Non-pigmented ciliary epithelial cell (primary cell): ENCODE results near the gene NSG2.
A peak's percentile ranks its signal among the peaks of the same experiment; 100 is the strongest.

Experiments
- DNase-seq: peaks from one replicate; pipeline ENCODE4 v3.0.0-alpha.2; 2010; ENCODE audit warnings: low read depth

Gene NSG2

GRCh38 chr5:174045470-174046025 is at the start of gene NSG2:
NSG2 (plus strand) TSS chr5:174045706; CDS start chr5:174046756, 1,050 bp downstream.
- peak; percentile 74 for DNase-seq

GRCh38 chr5:173997331-173997730 is 48.2 kb upstream of the NSG2 start:
- DNase-seq: no peak

- no peak for DNase-seq
These were observed 47.0 kb upstream of the NSG2 start for GRCh38 chr5:173998531-173998930.

DNA sequence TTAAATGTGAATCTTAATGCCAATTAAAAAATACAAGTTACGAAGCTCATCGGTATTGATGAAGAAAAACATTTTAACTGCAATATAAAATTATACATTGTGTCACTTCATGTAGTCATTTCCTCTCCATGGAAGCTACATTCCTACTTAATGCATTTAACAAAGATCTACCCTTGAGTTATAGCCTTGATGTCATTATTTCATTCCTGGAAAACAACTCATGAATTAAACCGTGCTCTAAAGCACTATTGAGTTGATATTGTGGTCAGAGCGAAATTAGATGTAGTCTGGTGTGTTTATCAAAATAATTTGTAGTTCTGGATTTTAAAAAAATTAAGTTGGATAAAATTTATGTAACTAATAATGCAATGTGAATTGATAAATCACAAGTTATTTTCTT is 45.4 kb upstream of the NSG2 start:
- no peak for DNase-seq

DNA sequence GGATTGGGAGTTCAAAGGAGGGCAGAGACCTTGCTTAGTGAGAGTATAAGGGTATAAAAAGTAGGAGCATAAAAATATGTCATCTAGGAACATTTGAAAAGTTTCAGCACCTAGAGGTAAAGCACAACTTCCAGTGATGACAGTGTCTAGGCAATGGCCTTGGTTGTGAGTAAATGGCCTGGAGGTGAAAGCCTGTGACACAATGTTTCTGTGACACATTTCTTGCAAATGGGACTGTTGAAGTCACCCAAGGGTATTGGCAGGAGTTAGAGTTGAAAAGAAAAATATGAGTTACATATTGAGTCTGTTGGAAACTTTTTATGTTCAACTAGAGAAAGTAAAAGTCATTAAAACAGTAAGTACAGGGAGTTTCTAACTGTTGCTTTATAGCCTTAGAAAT is 41.7 kb upstream of the NSG2 start:
- DNase-seq: no peak

DNA sequence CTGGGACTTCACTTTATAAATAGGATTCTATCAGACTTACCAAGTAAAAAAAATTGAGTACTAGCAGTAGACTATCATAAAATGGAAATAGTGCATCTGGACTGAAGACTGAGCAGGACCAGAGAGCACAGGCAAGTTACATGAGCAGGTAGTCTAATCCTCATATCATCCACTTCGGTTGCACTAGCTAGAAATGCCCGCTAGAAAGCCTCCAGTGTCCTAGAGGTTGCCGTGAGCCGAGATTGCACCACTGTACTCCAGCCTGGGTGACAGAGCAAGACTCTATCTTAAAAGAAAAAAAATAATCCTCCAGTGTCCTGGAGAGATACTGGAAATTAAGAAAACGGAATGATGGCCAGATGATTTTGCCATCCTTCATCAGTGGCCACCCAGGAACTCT is 36.6 kb upstream of the NSG2 start:
- no peak for DNase-seq

- DNase-seq: no peak
These were observed 35.1 kb upstream of the NSG2 start for GRCh38 chr5:174010365-174010764.

- no peak for DNase-seq
These were observed 34.1 kb upstream of the NSG2 start for GRCh38 chr5:174011441-174011840.

DNA sequence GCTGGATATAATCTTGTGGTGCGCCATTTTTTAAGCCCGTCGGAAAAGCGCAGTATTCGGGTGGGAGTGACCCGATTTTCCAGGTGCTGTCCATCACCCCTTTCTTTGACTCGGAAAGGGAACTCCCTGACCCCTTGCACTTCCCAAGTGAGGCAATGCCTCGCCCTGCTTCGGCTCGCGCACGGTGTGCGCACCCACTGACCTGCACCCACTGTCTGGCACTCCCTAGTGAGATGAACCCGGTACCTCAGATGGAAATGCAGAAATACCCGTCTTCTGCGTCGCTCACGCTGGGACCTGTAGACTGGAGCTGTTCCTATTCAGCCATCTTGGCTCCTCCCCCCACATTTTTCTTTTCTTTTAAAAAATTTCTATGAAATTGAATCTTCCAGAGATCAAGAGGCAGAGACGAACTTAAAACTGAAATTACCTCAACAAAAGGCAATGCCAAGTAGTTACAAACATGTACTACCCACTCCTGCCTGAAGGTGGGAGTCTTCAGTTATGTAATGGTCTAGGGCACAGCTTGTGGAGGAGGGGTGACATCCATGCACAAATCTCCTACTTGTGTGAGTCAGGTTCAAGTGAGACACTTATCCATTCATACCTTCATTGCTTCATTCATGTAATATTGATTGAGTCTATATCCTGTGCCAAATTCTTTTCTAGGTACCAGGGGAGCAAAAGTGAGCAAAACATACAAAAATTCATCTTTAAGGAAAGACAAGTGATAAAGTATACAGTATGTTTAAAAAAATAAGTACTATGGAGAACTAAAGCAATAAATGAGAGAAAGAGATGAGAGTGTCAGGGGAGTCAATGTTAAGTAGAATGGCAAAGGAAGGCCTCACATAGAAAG is 25.2 kb upstream of the NSG2 start:
- peak; percentile 10 for DNase-seq

DNA sequence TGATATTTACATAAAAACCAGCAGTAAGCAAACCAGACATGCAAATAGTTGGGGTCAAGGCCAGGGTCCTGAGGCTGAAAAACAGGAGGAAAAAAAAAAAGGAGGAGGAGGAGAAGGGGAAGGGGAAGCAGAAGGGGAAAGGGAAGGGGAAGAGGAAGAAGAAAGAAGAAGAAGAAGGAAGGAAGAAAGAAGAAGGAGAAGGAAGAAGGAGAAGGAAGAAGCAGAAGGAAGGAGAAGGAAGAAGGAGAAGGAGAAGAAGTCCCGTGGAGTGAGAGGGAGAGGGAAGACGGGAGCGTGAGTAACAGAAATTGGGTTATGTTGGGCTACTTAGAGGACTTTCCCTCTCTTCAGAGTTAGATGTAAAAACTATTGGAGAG is 24.6 kb upstream of the NSG2 start:
- DNase-seq: no peak

- DNase-seq: no peak
These were observed 23.0 kb upstream of the NSG2 start for GRCh38 chr5:174022384-174023095.

DNA sequence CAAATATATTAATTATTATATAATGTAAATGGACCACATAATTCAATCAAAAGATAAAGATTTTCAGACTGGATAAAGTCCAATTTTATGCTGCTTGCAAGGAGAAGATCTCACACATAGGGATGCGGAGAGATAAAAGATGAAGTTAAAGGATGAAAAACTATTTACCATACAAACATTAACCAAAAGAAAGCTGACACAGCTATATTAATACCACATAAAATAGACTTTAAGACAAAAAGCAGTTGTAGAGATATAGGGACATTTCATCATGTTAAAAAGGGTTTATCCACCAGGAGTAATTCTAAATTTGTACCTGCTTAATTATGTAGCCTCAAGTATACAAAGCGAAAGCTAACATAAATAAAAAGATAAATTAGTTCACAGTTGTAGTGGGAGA is 15.2 kb upstream of the NSG2 start:
- DNase-seq: no peak

DNA sequence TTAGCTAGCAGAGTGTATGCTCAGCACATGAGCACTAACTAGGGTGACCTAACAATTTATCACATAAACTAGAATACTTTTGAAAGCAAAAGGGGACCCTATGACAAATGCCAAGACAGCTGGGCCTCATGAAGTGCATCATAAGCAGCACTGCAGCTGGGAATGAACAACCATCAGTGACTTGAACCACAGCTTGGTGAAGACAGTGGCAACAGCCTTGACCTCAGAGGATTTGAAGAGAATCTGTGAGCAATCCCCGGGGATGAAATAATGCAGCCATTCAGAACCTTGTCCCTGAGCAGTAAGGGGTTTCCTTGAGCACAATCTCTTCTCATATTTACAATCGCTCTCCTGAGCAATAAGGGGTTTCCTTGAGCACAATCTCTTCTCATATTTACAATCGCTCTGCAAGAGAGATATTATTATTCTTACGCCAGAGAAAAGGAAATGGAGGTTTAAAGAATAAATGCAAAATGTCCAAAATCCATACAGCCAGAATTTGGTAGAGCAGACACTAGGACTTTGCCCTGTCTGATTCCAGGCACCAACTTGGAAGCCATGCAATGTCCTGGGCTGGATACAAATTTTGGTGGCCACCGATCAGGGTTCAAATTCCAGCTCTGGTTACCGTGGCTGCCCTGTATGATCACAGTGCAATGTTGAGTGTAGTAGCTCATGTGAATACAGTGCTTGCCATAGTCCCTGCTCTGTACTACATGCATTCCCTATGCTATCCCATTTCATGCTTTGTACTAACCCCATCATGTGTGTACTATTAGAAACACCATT is 846 bp upstream of the NSG2 start:
- DNase-seq: no peak

- DNase-seq: no peak
These were observed 1.1 kb downstream of the NSG2 start for GRCh38 chr5:174046558-174046957.

DNA sequence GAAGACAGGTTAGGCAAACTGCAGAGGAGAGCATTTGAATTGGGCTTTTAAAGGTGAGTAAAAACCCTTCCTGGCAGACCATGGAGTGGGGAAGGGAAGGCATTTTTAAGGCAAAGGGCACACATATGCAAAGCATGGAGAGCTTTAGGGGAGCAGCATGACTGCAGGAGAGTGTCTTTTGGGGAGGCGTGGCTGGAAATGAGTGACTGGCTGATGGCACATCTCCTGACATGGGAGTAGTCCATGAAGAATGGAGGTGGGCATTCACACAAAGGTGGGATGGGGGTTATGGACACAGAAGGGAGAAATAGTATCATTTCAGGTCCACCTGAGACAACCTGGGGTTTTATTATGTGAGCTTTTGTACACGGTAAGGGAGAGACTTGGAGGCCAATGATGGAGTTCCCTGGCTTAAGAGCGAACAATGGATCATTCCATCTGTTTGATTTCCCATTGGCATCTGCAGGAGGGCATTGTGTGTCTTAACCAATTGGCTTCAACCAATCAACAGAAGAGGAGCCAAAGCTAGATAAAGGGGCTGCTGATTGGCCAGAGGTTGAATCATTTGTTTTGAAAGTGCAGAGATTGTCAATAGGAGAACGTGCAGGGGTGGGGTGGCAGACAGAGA is 2.1 kb downstream of the NSG2 start:
- no peak for DNase-seq

DNA sequence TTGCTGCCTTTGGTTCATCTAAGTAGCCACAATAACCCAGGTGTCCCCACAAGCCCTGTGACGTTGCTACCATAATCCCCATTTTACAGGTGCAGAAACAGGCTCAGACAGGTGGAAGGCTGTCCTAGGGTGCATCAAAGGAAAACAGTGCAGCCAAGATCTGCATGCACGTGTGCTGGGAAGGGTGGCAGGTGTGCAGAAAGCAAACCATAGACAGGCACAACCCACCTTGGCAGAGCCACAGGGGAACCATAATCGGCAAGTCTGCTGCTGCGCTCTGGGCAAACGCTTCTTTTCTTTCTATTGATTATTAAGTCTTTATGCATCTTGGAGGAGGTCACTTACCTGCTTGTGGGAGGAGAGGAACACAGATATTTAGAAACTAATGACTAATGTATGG is 7.1 kb downstream of the NSG2 start:
- DNase-seq: no peak

DNA sequence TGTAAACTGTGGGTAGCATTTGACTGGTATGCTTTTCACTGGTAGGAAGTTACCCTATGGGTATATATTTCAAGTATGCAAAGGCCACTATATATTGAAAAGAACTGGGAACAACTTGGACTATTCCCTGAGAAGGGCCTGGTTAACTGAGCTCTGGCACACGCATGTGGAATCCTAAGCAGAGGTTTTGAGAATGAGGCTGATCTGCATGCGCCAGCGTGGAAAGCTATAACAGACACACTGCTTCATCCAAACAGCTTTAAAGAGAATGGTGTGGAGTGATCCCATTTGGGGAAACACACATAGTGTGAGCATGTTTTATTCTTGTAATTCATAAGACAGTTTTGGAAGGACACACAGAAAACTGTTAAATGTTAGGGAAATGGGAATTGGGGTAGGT is 8.4 kb downstream of the NSG2 start:
- no peak for DNase-seq

- no peak for DNase-seq
These were observed 10.8 kb downstream of the NSG2 start for GRCh38 chr5:174056064-174056847.

GRCh38 chr5:174057206-174057605 is 11.7 kb downstream of the NSG2 start:
- no peak for DNase-seq

DNA sequence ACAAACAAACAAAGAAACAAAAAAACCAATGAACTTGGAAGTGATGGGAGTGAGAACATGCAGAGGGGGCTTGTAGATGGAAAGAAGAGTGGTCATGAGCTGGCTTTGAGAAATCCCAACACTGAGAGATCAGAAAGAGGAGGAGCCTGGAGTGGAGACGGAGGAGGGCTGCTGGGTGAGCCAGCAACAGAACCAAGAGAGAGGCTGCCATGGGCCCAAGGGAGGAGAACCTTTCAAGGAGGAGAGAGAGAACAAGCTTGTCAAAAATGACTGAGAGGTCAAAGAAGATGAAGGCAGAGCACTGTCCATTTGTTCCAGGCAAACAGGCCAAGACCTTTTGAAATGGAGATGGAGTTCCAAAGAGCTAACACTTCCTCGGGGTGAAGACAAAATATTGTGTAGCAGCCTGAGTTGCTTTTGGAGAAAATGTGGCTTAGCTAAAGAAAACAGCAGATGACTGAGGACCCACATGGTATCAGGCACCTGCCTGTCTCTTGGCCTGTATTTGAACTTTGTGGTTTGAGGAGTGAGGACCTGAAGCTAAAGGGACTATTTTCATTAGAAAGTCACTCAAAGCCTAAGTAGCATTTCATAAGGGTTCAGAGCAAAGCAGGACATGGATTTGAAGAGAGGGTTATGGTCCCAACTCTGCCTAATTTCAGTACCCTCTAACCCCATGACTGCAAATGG is 13.1 kb downstream of the NSG2 start:
- DNase-seq: no peak

- DNase-seq: no peak
These were observed 13.7 kb downstream of the NSG2 start for GRCh38 chr5:174059247-174059646.
